Measurements from ENCODE around the gene ASTL.

DNA sequence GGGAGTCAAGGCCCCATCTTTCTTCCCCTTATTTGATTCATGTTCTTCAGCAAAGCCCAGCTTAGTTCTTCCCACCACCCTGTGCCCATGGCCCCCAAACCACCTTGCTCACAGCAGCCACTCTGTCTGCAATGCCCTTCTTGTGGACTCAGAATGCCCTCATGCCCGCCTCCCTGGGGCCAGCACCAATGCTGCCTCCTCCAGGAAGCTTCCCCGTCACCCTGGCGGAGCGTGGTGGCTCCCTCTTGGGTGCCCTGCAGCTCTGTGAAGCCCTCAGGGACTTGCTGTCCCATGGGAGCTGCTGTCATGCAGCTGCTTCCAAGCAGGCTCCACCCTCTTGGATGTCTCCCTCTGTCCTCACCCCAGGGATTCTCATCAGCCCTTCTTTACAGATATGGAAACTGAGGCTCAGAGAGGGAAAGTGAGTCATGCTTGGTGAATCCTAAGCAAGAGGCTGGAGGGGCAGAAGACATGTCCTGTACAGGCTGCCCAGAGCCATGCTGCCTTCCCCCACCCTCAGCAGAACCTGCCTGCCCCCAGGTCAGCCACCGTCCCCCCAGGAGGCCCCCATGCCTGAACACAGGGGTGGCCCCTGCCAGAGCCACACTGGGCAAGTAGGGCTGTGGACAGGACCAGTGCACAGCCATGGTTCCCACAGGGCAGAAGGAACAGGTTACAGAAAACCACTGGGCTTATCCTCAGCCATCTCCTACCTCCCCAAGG is 18.8 kb upstream of the ASTL start:
- TF ChIP-seq CTCF (IDR thresholded peaks at IDR 0.05; ENCODE audit: low read length) (no peak), EZH2 (optimal IDR thresholded peaks at IDR 0.05; ENCODE audit: low read depth, low read length) (no peak), EZH2phosphoT487 (IDR thresholded peaks at IDR 0.05; ENCODE audit: low read length) (no peak)
